Measurements from ENCODE around the gene SEMA5B.

SEMA5B gene, protein sequence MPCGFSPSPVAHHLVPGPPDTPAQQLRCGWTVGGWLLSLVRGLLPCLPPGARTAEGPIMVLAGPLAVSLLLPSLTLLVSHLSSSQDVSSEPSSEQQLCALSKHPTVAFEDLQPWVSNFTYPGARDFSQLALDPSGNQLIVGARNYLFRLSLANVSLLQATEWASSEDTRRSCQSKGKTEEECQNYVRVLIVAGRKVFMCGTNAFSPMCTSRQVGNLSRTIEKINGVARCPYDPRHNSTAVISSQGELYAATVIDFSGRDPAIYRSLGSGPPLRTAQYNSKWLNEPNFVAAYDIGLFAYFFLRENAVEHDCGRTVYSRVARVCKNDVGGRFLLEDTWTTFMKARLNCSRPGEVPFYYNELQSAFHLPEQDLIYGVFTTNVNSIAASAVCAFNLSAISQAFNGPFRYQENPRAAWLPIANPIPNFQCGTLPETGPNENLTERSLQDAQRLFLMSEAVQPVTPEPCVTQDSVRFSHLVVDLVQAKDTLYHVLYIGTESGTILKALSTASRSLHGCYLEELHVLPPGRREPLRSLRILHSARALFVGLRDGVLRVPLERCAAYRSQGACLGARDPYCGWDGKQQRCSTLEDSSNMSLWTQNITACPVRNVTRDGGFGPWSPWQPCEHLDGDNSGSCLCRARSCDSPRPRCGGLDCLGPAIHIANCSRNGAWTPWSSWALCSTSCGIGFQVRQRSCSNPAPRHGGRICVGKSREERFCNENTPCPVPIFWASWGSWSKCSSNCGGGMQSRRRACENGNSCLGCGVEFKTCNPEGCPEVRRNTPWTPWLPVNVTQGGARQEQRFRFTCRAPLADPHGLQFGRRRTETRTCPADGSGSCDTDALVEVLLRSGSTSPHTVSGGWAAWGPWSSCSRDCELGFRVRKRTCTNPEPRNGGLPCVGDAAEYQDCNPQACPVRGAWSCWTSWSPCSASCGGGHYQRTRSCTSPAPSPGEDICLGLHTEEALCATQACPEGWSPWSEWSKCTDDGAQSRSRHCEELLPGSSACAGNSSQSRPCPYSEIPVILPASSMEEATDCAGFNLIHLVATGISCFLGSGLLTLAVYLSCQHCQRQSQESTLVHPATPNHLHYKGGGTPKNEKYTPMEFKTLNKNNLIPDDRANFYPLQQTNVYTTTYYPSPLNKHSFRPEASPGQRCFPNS

DNA sequence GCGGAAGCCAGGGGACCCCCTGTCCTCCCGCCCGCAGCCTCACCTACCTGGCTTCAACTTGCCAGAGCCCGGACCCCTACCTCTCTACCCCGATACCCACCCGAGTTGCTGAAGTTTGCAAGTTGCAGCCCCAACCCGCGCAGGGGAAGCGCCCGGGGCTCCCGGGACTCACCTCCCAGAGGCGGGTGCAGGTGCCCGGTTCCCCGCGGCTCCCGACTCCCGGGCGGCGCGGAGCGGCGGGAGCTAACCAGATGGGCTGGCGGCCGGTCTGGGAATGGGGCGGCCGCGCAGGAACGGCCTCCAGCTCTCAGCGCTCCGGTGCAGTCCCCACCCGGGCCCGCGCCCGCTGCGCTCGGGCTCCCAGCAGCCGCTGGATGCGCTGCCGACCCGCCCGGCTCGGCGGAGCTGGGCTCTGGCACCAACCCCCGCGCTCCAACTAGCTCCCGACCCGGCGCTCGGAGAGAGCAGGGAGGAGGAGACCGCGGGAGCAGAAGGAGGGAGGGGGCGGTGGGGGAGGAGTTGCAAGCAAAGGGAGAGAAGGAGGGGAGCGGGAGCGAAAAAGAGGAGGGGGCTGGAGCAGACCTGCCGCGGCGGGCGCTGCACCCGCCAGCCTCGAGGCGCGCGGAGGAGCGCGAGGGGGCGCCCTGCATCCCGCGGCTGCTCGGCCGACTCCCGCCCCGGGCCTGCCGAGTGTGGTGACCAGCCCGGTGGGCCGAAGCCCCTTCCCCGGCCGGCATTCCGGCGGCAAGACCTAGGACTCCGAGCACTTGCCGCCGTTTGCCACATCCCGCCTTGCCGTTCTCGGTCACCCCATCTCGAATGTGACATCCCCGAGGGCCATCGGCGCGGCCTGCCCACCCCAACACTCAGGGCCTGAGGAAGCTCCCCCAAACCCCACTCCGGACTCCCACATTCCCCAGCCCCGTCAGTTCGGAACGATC, at the start of gene SEMA5B:
SEMA5B (minus strand) TSS at position 472 of the 941 bp plus-strand sequence. CDS start 66,500 bp downstream, outside the sequence.
- in situ Hi-C loops (cut with MboI; ENCODE audit: low sequenced_read_pairs): no loop called here

DNA sequence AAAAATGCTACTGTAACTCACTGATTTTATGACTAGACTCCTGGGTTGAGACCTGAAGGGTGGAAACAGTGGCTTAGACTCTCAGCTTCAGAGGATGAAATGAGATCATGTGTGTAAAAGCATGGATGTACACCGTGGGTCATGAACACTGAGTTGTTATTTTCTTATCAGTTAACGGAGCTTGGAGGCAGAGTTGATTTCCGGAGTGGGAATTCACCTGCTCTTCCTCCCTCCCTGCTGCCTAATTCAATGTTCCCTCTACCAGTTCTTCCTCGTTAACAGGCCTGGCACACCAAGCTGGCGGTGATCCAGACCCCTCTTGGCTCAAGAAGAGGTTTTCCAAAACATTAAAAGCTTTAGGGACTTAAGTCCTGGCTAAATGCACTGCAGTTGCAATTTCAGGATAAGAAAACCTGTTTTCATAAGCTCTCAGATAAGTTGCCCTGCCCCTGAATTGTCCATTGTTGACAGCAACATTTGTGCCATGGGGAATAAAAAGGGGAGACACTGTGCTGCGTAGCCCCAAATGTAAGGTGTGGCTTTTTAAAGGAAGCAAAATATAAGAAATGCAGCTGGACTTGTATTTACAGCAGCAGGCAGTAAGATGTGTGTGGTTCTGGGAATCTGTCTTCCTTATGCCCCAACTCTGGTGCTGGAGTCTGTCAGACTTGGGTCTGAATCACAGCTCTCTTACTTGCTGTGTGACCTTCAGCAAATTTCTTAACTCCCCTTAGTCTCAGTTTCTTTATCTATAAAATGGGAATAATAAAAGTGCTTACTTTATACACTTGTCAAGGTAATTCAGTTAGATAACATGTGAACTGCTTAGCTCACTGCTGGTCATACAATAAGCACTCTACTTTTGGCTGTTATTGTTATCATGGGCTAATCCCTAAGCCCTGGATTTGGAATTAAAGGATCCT, 49.2 kb upstream of the SEMA5B start:
- in situ Hi-C loops (cut with MboI; ENCODE audit: low sequenced_read_pairs): no loop called here

DNA sequence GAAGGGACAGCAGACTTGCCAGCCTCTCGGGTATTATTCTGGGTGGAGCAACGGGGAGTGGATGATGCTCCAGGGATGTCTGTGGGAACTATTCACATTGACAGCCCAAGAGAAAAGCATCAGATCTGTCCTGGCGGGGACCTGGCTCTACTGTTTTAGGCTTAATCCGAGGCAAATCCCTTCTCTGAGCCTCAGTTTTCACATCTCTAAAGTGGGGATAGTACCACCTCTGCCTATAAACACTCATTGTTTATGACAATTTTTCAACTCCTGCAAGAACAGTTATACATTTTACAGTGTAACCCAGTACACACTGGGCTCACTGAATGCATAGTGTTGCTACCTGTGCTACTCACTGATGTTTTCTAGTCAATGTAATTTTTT, 48.5 kb upstream of the SEMA5B start:
- in situ Hi-C loops (cut with MboI; ENCODE audit: low sequenced_read_pairs): no loop called here

DNA sequence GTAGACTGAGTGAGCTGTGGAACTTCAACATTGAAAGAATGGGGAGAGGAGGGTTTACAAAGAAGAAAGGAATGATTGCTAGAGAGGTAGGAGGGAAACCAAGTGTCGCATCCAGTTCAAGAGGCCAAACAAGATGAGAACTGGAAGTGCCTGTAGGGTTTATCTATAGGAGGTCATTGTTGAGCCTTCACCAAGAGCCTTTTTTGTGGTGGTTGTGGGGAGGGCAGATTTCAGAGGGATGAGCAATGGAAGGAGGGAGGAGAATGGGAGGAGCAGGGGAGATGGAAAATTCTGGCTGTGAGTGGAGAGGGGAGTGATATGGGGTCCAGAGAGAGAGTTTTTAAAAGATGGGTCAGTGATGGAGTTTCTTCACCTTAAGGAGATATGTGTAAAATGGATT, 47.8 kb upstream of the SEMA5B start:
- in situ Hi-C loops (cut with MboI; ENCODE audit: low sequenced_read_pairs): no loop called here

DNA sequence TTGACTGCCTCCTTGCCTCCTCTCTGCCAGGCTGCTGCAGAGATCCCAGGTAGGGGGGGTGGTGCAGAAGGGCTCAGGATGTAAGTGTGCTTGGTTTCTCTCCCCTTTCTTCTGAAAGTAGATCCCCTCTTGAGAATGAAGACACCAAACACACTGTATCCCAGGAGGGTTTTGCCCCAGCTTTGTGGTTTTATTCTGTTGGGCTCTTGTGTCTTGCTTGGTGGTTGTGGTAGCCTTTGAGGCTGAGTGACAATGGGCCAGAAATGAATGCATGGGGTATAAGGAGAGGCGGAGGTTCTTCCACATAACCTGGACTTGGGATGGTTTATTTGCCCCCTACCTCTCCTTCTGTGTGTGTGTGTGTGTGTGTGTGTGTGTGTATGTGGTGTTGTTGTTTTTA, 45.0 kb upstream of the SEMA5B start:
- in situ Hi-C loops (cut with MboI; ENCODE audit: low sequenced_read_pairs): no loop called here

DNA sequence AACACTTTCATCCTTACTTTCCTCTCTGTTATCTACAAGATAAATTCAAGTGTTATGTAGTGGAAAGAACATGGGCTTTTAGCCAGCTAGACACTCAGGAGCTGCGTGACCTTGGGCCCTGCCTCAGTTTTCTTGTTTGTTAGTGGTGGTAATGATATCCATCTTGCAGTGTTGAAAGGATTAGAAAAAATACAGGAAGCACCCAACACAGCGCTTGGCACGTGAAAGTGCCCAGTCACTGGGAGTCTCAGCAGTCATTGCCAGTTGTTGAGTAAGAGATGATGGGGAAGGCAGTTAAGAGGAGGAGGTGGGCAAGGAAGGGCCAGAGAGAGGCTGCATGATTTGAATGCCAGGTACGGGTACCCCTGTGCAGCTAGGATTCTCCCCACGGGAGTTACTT, 44.6 kb upstream of the SEMA5B start:
- in situ Hi-C loops (cut with MboI; ENCODE audit: low sequenced_read_pairs): no loop called here

DNA sequence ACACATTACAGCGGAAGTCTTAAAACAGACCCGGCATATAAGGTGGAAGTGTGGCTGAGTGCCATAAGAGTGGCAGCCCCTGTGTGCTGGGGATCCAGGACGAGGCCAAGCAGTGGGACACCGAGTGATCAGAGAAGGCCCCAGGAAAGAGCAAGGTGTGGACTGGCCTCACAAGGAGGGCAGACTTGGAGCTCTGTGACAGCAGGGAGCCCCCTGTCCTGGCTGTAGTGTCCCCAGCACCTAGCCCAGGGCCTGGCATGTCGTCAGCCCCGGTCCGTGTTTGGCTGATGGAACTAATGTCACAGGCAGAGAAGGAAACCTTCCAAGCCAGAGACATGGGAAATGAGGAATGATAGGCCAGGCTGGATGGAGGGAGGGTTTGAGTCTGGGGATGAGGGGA, 44.0 kb upstream of the SEMA5B start:
- in situ Hi-C loops (cut with MboI; ENCODE audit: low sequenced_read_pairs): no loop called here

DNA sequence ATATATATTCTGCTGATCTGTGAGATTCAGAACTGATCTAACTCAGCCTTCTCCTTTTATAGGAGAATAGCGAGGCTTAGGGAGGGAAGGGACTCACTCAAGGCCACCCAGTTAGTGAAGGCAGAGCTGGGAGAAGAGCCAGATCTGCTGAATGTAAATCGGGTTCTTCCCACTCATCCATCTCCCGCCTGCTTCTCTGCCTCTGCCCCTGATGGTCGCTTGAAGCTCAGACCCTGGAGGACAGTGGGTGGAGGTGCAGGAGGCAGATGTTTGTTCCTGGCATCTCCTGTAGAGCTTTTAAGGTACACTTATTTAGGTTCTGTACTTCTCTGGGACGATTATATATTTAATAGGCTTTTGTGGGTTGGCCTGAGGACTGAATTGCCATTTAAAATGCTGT, 43.6 kb upstream of the SEMA5B start:
- in situ Hi-C loops (cut with MboI; ENCODE audit: low sequenced_read_pairs): no loop called here

DNA sequence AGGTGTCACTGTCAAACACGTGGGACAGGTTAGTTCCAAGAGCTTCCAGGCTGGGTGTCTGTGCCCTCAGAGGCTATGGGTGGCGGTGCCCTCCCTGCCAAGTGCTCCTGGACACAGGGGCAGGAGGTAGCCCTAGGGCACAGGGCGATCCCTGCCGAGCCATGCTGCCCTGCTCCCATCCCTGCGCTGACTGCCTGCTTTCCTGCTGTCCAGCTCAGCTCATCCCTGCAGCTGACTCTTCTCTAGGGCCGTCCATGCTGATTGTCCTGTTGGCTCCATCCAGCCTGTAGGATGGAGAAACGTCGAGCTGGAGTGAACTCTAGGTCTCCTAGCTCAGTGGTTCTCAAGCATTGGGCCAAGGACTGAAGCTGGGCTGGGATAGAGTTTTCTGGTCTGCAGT, 42.9 kb upstream of the SEMA5B start:
- in situ Hi-C loops (cut with MboI; ENCODE audit: low sequenced_read_pairs): no loop called here

DNA sequence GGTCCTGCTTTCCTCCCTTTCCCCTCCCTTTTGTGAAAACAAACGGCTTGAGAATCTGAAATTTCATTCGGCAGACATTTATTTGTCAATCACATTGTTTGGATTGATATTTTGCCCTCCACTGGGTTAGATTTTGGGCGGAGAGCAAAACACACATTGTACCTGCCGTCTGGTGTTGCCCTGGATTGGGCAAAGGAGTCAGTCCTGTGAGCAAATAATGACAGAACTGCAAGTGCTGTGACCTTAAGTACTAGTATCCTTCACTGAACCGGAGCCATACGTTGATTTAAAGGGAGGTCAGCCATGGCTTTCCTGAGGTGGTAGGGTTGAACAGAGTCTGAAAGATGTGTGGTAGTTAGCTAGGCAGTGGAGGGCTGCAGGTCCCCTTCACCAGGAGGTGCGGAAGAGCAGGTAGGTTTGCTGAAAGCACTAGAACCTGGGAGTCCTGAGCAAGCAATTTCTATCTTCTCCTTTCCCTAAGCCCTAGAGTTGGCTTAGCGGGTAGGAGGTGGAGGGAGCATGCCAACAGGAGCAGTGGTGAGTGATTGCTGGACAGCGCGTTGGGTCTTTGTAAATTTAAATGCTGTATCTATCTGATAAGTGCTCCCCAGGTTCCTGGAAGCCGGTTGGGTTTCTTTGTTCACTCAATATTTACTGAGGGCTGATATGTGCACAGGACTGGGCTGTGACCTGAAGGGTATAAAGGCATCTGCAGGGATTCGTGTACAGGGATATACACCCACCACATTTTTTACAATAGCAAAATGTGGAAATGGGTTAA, 41.2 kb upstream of the SEMA5B start:
- in situ Hi-C loops (cut with MboI; ENCODE audit: low sequenced_read_pairs): no loop called here

DNA sequence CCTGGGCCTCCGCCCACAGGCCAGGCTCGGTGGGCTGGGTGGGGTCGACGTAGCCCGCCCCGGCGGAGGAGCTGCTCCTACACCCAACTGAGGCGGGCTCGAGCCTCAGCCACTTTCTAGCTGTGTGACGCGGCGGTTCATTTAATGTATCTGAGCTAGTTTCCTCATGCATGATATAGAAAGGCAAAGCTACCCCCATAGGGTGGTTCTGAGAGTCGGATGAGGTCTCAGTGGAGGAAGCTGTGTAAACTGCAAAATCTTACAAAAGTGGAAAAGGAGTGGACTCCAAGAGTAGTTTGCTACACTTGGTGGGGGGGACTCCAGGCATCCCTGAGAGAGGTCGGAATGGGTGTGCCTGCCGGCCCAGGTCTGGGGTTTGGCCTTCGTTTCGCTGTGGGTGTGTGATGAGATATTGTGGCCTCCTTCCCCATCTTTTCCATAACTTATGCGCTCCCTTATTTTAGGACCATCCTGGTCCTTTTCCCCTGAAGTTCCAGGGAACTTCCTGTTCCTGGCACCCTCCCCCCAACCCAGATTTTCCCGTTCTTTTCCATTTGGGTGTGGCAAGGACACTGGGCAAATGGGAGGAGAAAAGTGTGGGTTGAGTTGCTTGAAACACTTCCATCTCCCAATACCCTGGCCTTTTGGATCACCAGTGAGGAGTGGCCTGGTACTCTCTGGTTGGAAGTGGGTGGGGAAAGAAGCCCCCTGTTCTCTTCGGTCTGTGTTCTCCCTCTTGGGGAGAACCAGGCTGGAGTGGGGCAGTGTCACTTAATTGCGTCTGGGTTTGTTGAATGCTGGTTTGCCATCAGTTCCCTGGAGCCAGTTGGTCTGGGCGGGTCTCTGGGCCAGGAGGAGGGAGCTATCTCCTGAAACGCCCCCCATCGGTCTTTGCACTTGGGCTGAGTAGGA, 40.4 kb upstream of the SEMA5B start:
- in situ Hi-C loops (cut with MboI; ENCODE audit: low sequenced_read_pairs): no loop called here

DNA sequence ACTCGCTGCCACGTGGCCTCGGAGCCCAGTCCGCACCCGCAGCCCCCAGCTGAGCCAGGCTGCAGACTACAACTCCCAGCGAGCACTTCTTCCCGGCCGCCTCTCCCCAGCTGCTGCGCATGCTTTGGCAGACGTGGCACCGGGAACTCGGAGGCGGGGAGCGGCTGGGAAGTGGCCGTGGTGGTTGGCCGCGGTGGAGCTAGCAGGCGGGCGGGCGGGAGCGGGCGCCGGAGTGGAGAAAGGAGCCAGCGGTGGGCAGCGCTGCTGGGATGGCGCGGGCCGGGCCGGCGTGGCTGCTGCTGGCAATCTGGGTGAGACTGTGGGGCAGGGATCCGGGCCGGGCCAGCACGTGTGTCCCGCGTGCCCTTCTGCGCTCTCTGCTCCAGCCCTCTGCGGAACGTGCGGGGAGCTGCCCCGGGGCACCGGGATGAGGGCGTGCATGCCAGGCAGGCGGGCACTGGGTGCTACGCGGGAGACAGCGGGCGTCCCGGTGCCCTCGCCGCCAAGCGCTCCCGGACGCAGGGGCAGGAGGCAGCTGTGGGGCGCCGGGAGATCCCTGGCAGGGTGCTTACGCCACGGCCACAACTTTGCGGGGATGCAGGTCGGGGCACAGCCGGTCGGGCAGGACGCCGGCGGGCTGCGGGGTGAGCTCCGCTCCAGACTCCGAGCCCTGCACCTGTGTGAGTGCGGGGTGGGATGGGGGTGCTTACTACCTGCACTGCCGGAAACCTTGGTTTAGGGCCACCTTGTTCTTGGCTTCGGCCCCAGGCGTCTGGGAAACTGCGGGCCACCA, 39.5 kb upstream of the SEMA5B start, which contains the start of gene PDIA5:
PDIA5 (plus strand) TSS at position 130 of the 793 bp plus-strand sequence; CDS start at position 270, 140 bp downstream.
- in situ Hi-C loops (cut with MboI; ENCODE audit: low sequenced_read_pairs): no loop called here

DNA sequence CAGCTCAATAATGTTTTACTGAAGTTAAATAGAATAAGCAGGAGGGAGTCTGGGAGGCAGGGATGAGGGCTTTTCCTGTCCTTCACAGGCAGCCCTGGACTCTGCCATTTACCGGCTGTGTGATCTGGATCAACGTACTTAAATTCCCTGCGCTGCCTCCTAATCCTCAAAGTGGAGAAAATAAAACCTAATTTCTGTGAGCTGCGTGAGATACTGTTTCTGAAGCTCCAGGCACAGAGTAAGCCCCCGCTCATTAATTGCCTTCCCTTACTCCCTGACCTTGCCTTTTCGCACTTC, 39.0 kb upstream of the SEMA5B start:
- in situ Hi-C loops (cut with MboI; ENCODE audit: low sequenced_read_pairs): no loop called here

DNA sequence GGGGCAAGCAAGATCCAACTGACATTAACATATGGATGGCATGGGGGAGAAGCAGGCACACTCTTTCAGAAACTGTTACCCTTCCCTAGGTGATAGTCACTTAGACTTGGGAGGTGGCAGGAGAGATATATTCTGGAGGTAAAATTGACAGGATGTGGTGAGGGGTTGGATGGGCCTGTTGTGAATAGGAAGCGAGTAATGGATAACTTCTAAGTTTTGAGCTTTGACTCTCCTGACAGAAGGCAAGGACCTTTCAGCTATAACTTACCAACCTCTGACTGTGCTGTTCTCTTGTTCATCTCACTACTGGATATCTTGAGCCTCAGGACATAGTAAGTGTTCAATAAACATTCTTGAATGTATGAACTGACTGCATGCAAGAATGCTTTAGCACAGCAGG, 37.4 kb upstream of the SEMA5B start:
- in situ Hi-C loops (cut with MboI; ENCODE audit: low sequenced_read_pairs): no loop called here

DNA sequence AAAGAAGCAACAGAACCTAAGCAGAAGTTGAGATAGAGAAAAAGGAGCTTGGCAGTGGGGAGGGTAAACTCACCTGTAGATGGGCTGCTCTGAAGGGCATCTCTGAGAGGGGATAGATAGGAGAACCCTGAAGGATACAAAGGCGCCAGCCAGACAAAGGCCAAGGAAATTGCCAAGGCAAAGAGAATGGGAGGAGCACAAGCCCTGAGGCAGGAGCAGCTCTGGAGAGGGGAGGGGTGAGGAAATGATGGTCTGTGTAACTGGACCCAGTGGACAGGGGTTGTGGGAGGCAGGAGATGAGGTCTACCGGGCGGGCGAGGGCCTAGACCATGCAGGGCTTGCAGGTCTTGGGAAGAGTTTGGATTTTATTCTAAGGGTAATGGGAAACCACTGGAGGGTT, 36.9 kb upstream of the SEMA5B start:
- in situ Hi-C loops (cut with MboI; ENCODE audit: low sequenced_read_pairs): no loop called here

DNA sequence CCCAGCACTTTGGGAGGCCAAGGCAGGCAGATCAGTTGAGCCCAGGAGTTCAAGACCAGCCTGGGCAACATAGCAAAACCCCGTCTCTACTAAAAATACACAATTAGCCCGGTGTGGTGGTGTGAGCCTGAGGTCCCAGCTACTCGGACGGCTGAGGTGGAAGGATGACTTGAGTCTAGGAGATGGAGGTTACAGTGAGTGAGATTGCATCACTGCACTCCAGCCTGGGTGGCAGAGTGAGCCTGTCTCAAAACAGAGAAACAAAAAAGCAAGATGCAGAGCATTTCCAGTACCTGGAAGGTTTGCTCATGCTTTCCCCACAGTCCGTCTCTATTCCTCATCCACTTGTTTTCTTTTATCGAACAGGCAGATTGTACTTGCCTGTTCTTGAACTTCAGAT, 35.5 kb upstream of the SEMA5B start:
- in situ Hi-C loops (cut with MboI; ENCODE audit: low sequenced_read_pairs): no loop called here

DNA sequence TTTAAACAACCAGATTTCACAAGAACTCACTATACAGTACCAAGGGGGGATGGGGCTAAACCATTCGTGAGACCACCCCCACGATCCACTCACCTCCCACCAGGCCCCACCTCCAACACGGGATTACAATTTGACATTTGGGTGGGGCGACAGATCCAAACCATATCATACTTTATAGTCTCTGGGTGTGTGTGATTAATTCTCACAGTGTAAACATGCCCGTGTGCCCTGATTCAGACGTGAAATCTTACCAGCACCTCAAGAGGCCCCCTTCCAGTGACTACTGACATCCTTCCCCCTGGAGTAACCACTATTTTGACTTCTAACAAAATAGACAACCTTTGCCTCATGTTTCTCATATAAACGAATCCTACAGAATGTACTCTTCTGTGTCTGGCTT, 34.3 kb upstream of the SEMA5B start:
- in situ Hi-C loops (cut with MboI; ENCODE audit: low sequenced_read_pairs): no loop called here
